H1 (cell line): ENCODE results near the gene CDK13. TPM values are rescaled to one million over a fixed set of nuclear protein-coding genes. Genes with fewer than 3 reads are reported as not detected.

Source experiments
- KDM5A ChIP-seq: fragments of 200-600 bp; IDR thresholded peaks from 2 replicates; pipeline ENCODE4 v1.7.1; 2012; ENCODE audit warnings: mild to moderate bottlenecking, low read length, inconsistent platforms, mixed read lengths
- SIX5 ChIP-seq: IDR thresholded peaks from 2 replicates; pipeline ENCODE4 v1.6.1; 2011; ENCODE audit warnings: mild to moderate bottlenecking, low read depth, low read length
- YY1 ChIP-seq: IDR thresholded peaks from 2 replicates; pipeline ENCODE4 v1.6.1; 2011; ENCODE audit warnings: low read depth, mild to moderate bottlenecking, low read length
- polyA plus RNA-seq, 7 experiments: library from polyadenylated mRNA; depleted of rRNA in 3 of 7; stranded (reverse) in 5 of 7; unstranded in 2 of 7; fragments of >200 nt in 5 of 7; fragments of 200-250 nt in 2 of 7; gene quantifications; 1 replicate in 5 of 7; 2 replicates in 1 of 7; 4 replicates in 1 of 7; pipeline versions ENCODE4 v1.2.1 to v1.2.3, GENCODE V29; 2011 to 2013; ENCODE audit warnings: missing spikeins in 2 of 7, mixed read lengths in 2 of 7
- total RNA-seq: library from RNA; stranded (reverse); fragmentation: NEBNext Ultra II Directional; extraction: Animal tissue kit (Norgen Biotek cat#: 25700); gene quantifications from 2 replicates; pipeline ENCODE4 v1.2.1, GENCODE V29; 2021

CDK13 gene
- total and polyA plus RNA-seq, 2 of the 8 experiments (the other 6 are each of a cell fraction or from before 2014, with no cell fraction given), result 22.6 to 49.5 TPM

DNA sequence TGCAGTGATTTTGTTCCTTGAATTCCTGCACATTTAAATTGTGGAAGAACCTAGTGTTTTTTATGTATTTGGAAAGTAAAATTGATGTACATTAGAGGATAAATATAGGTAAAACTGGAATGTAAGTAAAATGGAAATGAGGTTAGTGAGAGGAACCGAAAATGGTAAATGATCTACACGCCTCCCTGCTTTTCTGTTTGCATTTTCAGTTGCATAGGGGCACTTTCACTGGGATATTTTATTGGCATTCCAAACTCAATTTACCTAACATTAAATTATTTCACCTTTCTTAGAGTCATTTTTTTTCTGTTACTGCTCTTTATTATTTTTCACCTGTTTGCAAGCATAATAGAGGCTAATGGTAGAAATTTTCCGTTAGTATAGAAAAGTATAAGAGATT, 8.0 kb downstream of the CDK13 start (continued):
- no peak for TF ChIP-seq KDM5A
- no peak for TF ChIP-seq YY1
- no peak for TF ChIP-seq SIX5
